Mesenchymal stem cell (in vitro differentiated cells and primary cell): ENCODE results near the gene UAP1.

ENCODE experiments used
- DNase-seq: peaks from one replicate; pipeline ENCODE4 v3.0.0-alpha.2; 2013
- H2AFZ ChIP-seq: one replicate; pipeline ENCODE4 v1.6.1; 2013; ENCODE audit warnings: low read depth, mild to moderate bottlenecking, control low read depth, inconsistent platforms, low read length, moderate library complexity
- H2AK5ac ChIP-seq: 2 replicates; pipeline ENCODE4 v1.6.1; 2013; ENCODE audit warnings: low read length, moderate library complexity, mild to moderate bottlenecking, inconsistent platforms; ENCODE audit not compliant: severe bottlenecking
- H2BK120ac ChIP-seq: one replicate; pipeline ENCODE4 v1.6.1; 2013; ENCODE audit warnings: low read depth, mild to moderate bottlenecking, inconsistent platforms, low read length, moderate library complexity
- H2BK12ac ChIP-seq, 2 experiments: one replicate each; pipeline ENCODE4 v1.6.1; 2013; ENCODE audit warnings: inconsistent platforms in 2 of 2, low read length in 2 of 2, mild to moderate bottlenecking in 2 of 2, moderate library complexity in 2 of 2, control low read depth in 1 of 2
- H2BK15ac ChIP-seq: one replicate; pipeline ENCODE4 v1.6.1; 2013; ENCODE audit warnings: mild to moderate bottlenecking, low read depth, inconsistent platforms; ENCODE audit not compliant: poor library complexity, severe bottlenecking
- H2BK5ac ChIP-seq: 2 replicates; pipeline ENCODE4 v1.6.1; 2013; ENCODE audit warnings: low read depth, mild to moderate bottlenecking, low read length, control low read depth, inconsistent platforms; ENCODE audit not compliant: poor library complexity, severe bottlenecking
- H3K14ac ChIP-seq, 2 experiments: one replicate each; pipeline ENCODE4 v1.6.1; 2013; ENCODE audit warnings: inconsistent platforms in 2 of 2, low read length in 2 of 2, control low read depth in 1 of 2, mild to moderate bottlenecking in 1 of 2, moderate library complexity in 1 of 2
- H3K18ac ChIP-seq, 2 experiments: one replicate each; pipeline ENCODE4 v1.6.1; 2013; ENCODE audit warnings: inconsistent platforms in 2 of 2, low read length in 2 of 2, control low read depth in 1 of 2, low read depth in 1 of 2, mild to moderate bottlenecking in 1 of 2
- H3K23ac ChIP-seq, 2 experiments: one replicate each; pipeline ENCODE4 v1.6.1; 2013; ENCODE audit warnings: inconsistent platforms in 2 of 2, low read length in 2 of 2, mild to moderate bottlenecking in 2 of 2, moderate library complexity in 2 of 2, control low read depth in 1 of 2
- H3K27ac ChIP-seq: 2 replicates; pipeline ENCODE4 v1.5.1; 2013; ENCODE audit warnings: mild to moderate bottlenecking, moderate library complexity, low read length, control low read depth, inconsistent platforms; ENCODE audit not compliant: poor library complexity, severe bottlenecking
- H3K27me3 ChIP-seq, 2 experiments: 2 replicates each; pipeline versions ENCODE4 v1.6.1 to v1.7.0; 2013; ENCODE audit warnings: low read length in 2 of 2, mild to moderate bottlenecking in 2 of 2, moderate library complexity in 2 of 2, control low read depth in 1 of 2, inconsistent platforms in 1 of 2; ENCODE audit not compliant: control insufficient read depth in 1 of 2, insufficient read depth in 1 of 2
- H3K36me3 ChIP-seq, 2 experiments: 2 replicates each; pipeline versions ENCODE4 v1.6.1 to v1.7.0; 2013; ENCODE audit warnings: low read length in 2 of 2, control low read depth in 1 of 2, inconsistent platforms in 1 of 2, low read depth in 1 of 2, mild to moderate bottlenecking in 1 of 2; ENCODE audit not compliant: insufficient read depth in 2 of 2, control insufficient read depth in 1 of 2
- H3K4ac ChIP-seq, 2 experiments: one replicate each; pipeline ENCODE4 v1.6.1; 2013; ENCODE audit warnings: inconsistent platforms in 2 of 2, low read length in 2 of 2, mild to moderate bottlenecking in 2 of 2, moderate library complexity in 2 of 2, control low read depth in 1 of 2, low read depth in 1 of 2
- H3K4me1 ChIP-seq: 2 replicates; pipeline ENCODE4 v1.6.1; 2013; ENCODE audit warnings: low read depth, low read length, control low read depth; ENCODE audit not compliant: control insufficient read depth, insufficient read depth
- H3K4me2 ChIP-seq: 2 replicates; pipeline ENCODE4 v1.6.1; 2013; ENCODE audit warnings: low read length, mild to moderate bottlenecking, inconsistent platforms; ENCODE audit not compliant: poor library complexity, severe bottlenecking
- H3K4me3 ChIP-seq, 2 experiments: 2 replicates each; pipeline versions ENCODE4 v1.5.1 to v1.7.0; 2013; ENCODE audit warnings: low read length in 2 of 2, mild to moderate bottlenecking in 2 of 2, control low read depth in 1 of 2, low read depth in 1 of 2; ENCODE audit not compliant: insufficient read depth in 1 of 2
- H3K79me1 ChIP-seq: replicated peaks from 2 replicates; pipeline ENCODE4 v1.6.1; 2013; ENCODE audit warnings: mild to moderate bottlenecking, control low read depth, low read length, inconsistent platforms; ENCODE audit not compliant: poor library complexity, severe bottlenecking
- H3K9ac ChIP-seq: 2 replicates; pipeline ENCODE4 v1.7.0; 2013; ENCODE audit warnings: mild to moderate bottlenecking, low read length, moderate library complexity
- H3K9me3 ChIP-seq: 2 replicates; pipeline ENCODE4 v1.7.0; 2013; ENCODE audit warnings: mild to moderate bottlenecking, low read length; ENCODE audit not compliant: control insufficient read depth
- H4K8ac ChIP-seq: one replicate; pipeline ENCODE4 v1.6.1; 2013; ENCODE audit warnings: inconsistent platforms, mild to moderate bottlenecking, low read length, moderate library complexity
- H4K91ac ChIP-seq: one replicate; pipeline ENCODE4 v1.6.1; 2013; ENCODE audit warnings: mild to moderate bottlenecking, low read length, inconsistent platforms
- WGBS: methylation state at CpG from one replicate; pipeline ENCODE4 v1.1.7; 2013; ENCODE audit warnings: mixed read lengths; 5-methylcytosine and 5-hydroxymethylcytosine counted together

Gene UAP1

GRCh38 chr1:162629651-162630050 lies 68.1 kb downstream of the UAP1 start:
- no peak overlapping the region for H2BK12ac ChIP-seq
- 51% methylated on average over 1 of the region's 2 CpGs for WGBS

GRCh38 chr1:162631546-162632191 lies 70.1 kb downstream of the UAP1 start:
- Histone ChIP-seq H3K79me1 (peaks cover 6% of the 10 kb centered on the region), H3K18ac (peak overlapping the region; percentile 60 to 88), H3K36me3 (no peaks in the 10 kb centered on the region), H3K9ac (peak overlapping the region; percentile 96), H3K4me2 (peak overlapping the region; percentile 35), H2BK15ac (peak overlapping the region; percentile 82), H2AK5ac (peak overlapping the region; percentile 26), H4K91ac (peak overlapping the region; percentile 5), H3K27me3 (no peaks in the 10 kb centered on the region), H3K27ac (peak overlapping the region; percentile 95), H3K23ac (no peak overlapping the region), H3K14ac (no peak overlapping the region), H2BK5ac (peak overlapping the region; percentile 54), H4K8ac (peak overlapping the region; percentile 53), H2BK120ac (peak overlapping the region; percentile 93), H2AFZ (no peak overlapping the region), H3K9me3 (no peaks in the 10 kb centered on the region), H3K4ac (peak overlapping the region in 1 of 2 experiments; percentile 71), H2BK12ac (peak overlapping the region; percentile 71 to 94), H3K4me3 (peak overlapping the region in 1 of 2 experiments; percentile 97), H3K4me1 (peaks cover 12% of the 10 kb centered on the region)
- peak; percentile 75 for DNase-seq
- 66% methylated on average over 8 of the region's 10 CpGs for WGBS

More at GRCh38 chr1:162629651-162630050, 68.1 kb downstream of the UAP1 start:
- Histone ChIP-seq H3K9me3 (no peaks in the 10 kb centered on the region), H3K4me3 (peak overlapping the region in 1 of 2 experiments; percentile 97), H2BK5ac (no peak overlapping the region), H4K91ac (no peak overlapping the region), H3K79me1 (peaks cover under 1% of the 10 kb centered on the region), H2BK15ac (no peak overlapping the region), H3K18ac (no peak overlapping the region), H3K27ac (peak overlapping the region; percentile 49), H3K14ac (no peak overlapping the region), H3K4me1 (peaks cover 10% of the 10 kb centered on the region), H4K8ac (no peak overlapping the region), H3K9ac (peak overlapping the region; percentile 96), H3K4ac (no peak overlapping the region), H2AFZ (no peak overlapping the region), H3K23ac (no peak overlapping the region), H3K4me2 (no peak overlapping the region), H2BK120ac (no peak overlapping the region), H3K27me3 (no peaks in the 10 kb centered on the region), H3K36me3 (no peaks in the 10 kb centered on the region), H2AK5ac (no peak overlapping the region)
- DNase-seq: peak; percentile 92

GRCh38 chr1:162632217-162632666 lies 70.7 kb downstream of the UAP1 start, which contains the start of gene DDR2:
DDR2 (plus strand) TSS chr1:162632464; CDS start chr1:162719064, 86,600 bp downstream.
- Histone ChIP-seq H2AFZ (no peak within 1 kb of the TSS), H2BK120ac (peak within 1 kb of the TSS; percentile 93), H2BK5ac (peak within 1 kb of the TSS; percentile 71), H3K9ac (peak within 1 kb of the TSS; percentile 96), H3K4ac (peak within 1 kb of the TSS; percentile 5 to 71), H3K14ac (no peak within 1 kb of the TSS), H3K18ac (peak within 1 kb of the TSS; percentile 72 to 88), H3K4me2 (peak within 1 kb of the TSS; percentile 62), H3K4me3 (peak within 1 kb of the TSS; percentile 34 to 97), H4K8ac (peak within 1 kb of the TSS; percentile 86), H3K23ac (no peak within 1 kb of the TSS), H3K4me1 (peaks cover 12% of the 10 kb centered on the region), H3K27ac (peak within 1 kb of the TSS; percentile 95), H3K36me3 (no peaks in the 10 kb centered on the region), H3K79me1 (peaks cover 6% of the 10 kb centered on the region), H3K27me3 (no peaks in the 10 kb centered on the region), H3K9me3 (no peaks in the 10 kb centered on the region), H4K91ac (peak within 1 kb of the TSS; percentile 70), H2BK15ac (peak within 1 kb of the TSS; percentile 82), H2BK12ac (peak within 1 kb of the TSS; percentile 71 to 94), H2AK5ac (peak within 1 kb of the TSS; percentile 26)
- DNase-seq: peak; percentile 82
- 67% methylated on average over 4 of the region's 4 CpGs for WGBS

GRCh38 chr1:162632698-162633080 lies 71.2 kb downstream of the UAP1 start:
- Histone ChIP-seq H2BK120ac (peak overlapping the region; percentile 77), H2BK15ac (peak overlapping the region; percentile 58), H3K4me1 (peaks cover 12% of the 10 kb centered on the region), H4K8ac (peak overlapping the region; percentile 86), H3K27me3 (no peaks in the 10 kb centered on the region), H3K18ac (peak overlapping the region; percentile 46 to 61), H3K27ac (peak overlapping the region; percentile 95), H3K4ac (peak overlapping the region; percentile 5 to 69), H4K91ac (peak overlapping the region; percentile 70), H2BK12ac (peak overlapping the region; percentile 4 to 23), H3K23ac (no peak overlapping the region), H3K4me2 (peak overlapping the region; percentile 62), H3K9ac (peak overlapping the region; percentile 96), H3K14ac (no peak overlapping the region), H3K79me1 (peaks cover 6% of the 10 kb centered on the region), H3K36me3 (no peaks in the 10 kb centered on the region), H3K4me3 (peak overlapping the region in 1 of 2 experiments; percentile 97), H2BK5ac (peak overlapping the region; percentile 71), H3K9me3 (no peaks in the 10 kb centered on the region), H2AK5ac (peak overlapping the region; percentile 17), H2AFZ (no peak overlapping the region)
- DNase-seq: peak; percentile 53
- 68% methylated on average over 4 of the region's 4 CpGs for WGBS
